Muscle layer of colon (tissue), 2 donors: ENCODE measurements around the gene TC2N.
"Not testable (repeated sequence)": the region's sequence is repeated elsewhere in the genome, so short reads cannot be mapped to it uniquely, and the experiment has no call there.

Experiments used
- H3K27ac ChIP-seq: one replicate; pipeline ENCODE4 v1.7.0; 2013; ENCODE audit warnings: low read depth, mild to moderate bottlenecking, low read length, moderate library complexity
- H3K27me3 ChIP-seq, 2 donors: one replicate each; pipeline ENCODE4 v1.7.0; 2013; ENCODE audit warnings: low read length in 2 of 2, mild to moderate bottlenecking in 2 of 2; ENCODE audit not compliant: insufficient read depth in 2 of 2, control insufficient read depth in 1 of 2
- H3K36me3 ChIP-seq: one replicate; pipeline ENCODE4 v1.7.0; 2013; ENCODE audit warnings: mild to moderate bottlenecking, low read length; ENCODE audit not compliant: insufficient read depth
- H3K4me1 ChIP-seq: one replicate; pipeline ENCODE4 v1.7.0; 2013; ENCODE audit warnings: mild to moderate bottlenecking, low read length; ENCODE audit not compliant: insufficient read depth
- H3K4me3 ChIP-seq, 2 donors: one replicate each; pipeline ENCODE4 v1.7.0; 2013; ENCODE audit warnings: low read length in 2 of 2, low read depth in 1 of 2, mild to moderate bottlenecking in 1 of 2, moderate library complexity in 1 of 2
- H3K9ac ChIP-seq: one replicate; pipeline ENCODE4 v1.7.0; 2013; ENCODE audit warnings: low read length
- H3K9me3 ChIP-seq: one replicate; pipeline ENCODE4 v1.7.0; 2013; ENCODE audit warnings: mild to moderate bottlenecking, low read length
- donor health status: abdominal sarcoma.
- donor health status: Adenocarcinoma of cecum.

TC2N gene

GRCh38 chr14:91748049-91748448 lies 119.3 kb downstream of the TC2N start:
- no peaks in the 10 kb centered on the region for H3K9me3 ChIP-seq
- H3K36me3 ChIP-seq = no peaks in the 10 kb centered on the region
- H3K4me1 ChIP-seq = no peaks in the 10 kb centered on the region
- no peaks in the 10 kb centered on the region for H3K27me3 ChIP-seq
- H3K9ac ChIP-seq = no peak overlapping the region
- H3K27ac ChIP-seq = no peak overlapping the region
- no peak overlapping the region for H3K4me3 ChIP-seq

GRCh38 chr14:91745344-91745743 lies 122.0 kb downstream of the TC2N start:
- no peaks in the 10 kb centered on the region for H3K4me1 ChIP-seq
- H3K27ac ChIP-seq = no peak overlapping the region
- H3K4me3 ChIP-seq = no peak overlapping the region
- no peaks in the 10 kb centered on the region for H3K27me3 ChIP-seq
- H3K9ac ChIP-seq = no peak overlapping the region
- H3K9me3 ChIP-seq = no peaks in the 10 kb centered on the region
- no peaks in the 10 kb centered on the region for H3K36me3 ChIP-seq

- Histone ChIP-seq H3K4me3 (no peak overlapping the region), H3K4me1 (no peaks in the 10 kb centered on the region), H3K9me3 (no peaks in the 10 kb centered on the region), H3K27me3 (no peaks in the 10 kb centered on the region), H3K27ac (no peak overlapping the region), H3K9ac (no peak overlapping the region), H3K36me3 (no peaks in the 10 kb centered on the region)
Observed at GRCh38 chr14:91744068-91744480, 123.3 kb downstream of the TC2N start.

- Histone ChIP-seq H3K4me3 (no peak overlapping the region), H3K9ac (no peak overlapping the region), H3K27me3 (no peaks in the 10 kb centered on the region), H3K4me1 (no peaks in the 10 kb centered on the region), H3K9me3 (no peaks in the 10 kb centered on the region), H3K36me3 (no peaks in the 10 kb centered on the region), H3K27ac (no peak overlapping the region)
Observed at GRCh38 chr14:91743305-91743653, 124.1 kb downstream of the TC2N start.

DNA sequence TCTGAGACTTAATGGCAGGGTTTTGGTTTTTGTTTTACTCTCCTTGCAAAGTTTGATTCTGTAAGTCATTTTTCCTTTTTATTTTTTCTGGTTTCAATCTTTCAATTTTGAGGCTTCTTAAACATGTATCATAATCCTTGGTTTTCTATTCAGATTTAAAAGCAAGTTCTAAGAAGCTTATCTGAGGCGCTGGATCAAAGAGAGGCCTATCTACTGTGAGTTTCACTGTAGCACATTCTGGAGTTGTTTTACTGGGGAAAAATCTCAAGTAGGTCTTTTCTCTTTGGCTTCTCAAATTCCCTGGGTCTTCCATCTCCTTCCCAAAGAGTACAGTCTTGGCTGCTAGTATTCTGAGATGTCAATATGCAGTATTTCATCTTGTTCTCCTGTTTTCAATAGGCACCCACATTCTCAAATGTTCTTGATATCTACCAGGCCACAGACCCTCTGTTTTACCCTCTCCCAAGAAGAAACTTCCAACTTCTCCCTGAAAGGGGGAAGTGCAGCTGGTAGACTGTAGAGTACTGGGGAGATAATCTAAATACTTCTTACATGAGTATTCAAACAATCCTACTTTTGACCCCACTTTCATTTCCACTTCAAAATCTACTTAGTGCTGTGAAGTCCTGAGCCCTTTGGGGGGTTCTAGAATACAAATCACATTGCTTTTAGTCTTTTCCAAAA lies 124.6 kb downstream of the TC2N start:
- Histone ChIP-seq H3K9ac (no peak overlapping the region), H3K27me3 (no peaks in the 10 kb centered on the region), H3K27ac (no peak overlapping the region), H3K36me3 (no peaks in the 10 kb centered on the region), H3K4me1 (no peaks in the 10 kb centered on the region), H3K4me3 (no peak overlapping the region), H3K9me3 (no peaks in the 10 kb centered on the region)

DNA sequence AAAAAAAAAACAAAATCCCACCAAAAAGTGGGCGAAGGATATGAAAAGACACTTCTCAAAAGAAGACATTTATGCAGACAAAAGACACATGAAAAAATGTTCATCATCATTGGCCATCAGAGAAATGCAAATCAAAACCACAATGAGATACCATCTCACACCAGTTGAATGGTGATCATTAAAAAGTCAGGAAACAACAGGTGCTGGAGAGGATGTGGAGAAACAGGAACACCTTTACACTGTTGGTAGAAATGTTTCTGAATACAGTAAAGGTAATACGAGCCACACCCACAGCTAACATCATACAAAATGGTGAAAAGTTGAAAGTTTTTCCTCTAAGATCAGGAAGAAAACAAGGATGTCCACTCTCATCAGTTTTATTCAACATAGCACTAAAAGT lies 127.5 kb downstream of the TC2N start:
- H3K27me3 ChIP-seq, H3K36me3 ChIP-seq, H3K4me1 ChIP-seq, H3K27ac ChIP-seq, H3K9me3 ChIP-seq, H3K9ac ChIP-seq, H3K4me3 ChIP-seq: not testable (repeated sequence)

DNA sequence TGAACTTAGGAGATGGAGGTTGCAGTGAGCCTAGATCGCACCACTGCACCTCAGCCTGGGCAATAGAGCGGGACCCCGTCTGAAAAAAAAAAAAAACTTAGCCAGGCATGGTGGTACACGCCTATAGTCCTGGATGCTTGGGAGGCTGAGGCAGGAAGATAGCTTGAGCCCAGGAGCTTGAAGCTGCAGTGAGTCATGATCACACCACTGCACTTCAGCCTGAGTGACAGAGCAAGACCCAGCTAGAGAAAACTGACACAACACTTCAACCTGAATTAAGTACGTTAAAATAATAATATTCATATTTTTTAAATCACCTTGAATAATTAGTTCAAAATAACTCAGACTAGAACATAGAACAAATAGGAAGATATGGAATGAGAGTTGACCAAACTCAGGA lies 129.7 kb downstream of the TC2N start:
- Histone ChIP-seq H3K27me3 (no peaks in the 10 kb centered on the region), H3K9me3 (no peaks in the 10 kb centered on the region), H3K9ac (no peak overlapping the region), H3K4me3 (no peak overlapping the region), H3K4me1 (no peaks in the 10 kb centered on the region), H3K27ac (no peak overlapping the region), H3K36me3 (no peaks in the 10 kb centered on the region)

DNA sequence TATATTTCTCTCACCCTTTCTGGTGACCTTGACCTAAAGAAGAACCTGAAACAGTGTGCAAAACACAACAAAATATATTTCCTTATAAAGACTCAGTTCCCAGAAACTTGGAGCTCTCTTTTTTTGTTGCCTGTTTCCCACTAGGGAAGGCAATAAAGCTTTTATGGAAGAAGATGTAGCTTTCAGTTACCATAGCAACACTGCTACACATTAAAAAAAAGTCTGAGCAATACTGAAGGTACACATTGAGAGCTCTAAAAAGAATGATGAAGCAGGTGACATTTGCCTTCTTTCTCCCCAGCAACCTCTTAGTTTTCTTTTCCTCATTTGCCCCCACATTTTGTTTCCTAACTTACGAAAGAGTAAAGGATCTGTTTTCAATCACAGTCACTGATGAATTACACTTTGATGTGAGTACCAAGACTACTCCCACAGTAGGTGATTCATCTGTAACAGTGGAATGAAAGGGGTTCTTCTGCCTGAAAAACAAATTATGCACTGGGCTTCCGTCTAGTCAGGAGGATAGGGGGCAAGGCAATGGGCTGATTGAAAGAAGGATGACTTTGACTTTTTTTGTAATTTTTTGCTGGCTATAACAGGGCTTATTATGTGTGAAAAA lies 134.4 kb downstream of the TC2N start:
- Histone ChIP-seq H3K27ac (no peak overlapping the region), H3K36me3 (no peaks in the 10 kb centered on the region), H3K9ac (no peak overlapping the region), H3K4me1 (no peaks in the 10 kb centered on the region), H3K9me3 (no peaks in the 10 kb centered on the region), H3K27me3 (no peaks in the 10 kb centered on the region), H3K4me3 (no peak overlapping the region)

GRCh38 chr14:91732439-91732838 lies 134.9 kb downstream of the TC2N start:
- H3K4me3 ChIP-seq = no peak overlapping the region
- H3K9ac ChIP-seq = no peak overlapping the region
- H3K27ac ChIP-seq = no peak overlapping the region
- no peaks in the 10 kb centered on the region for H3K27me3 ChIP-seq
- no peaks in the 10 kb centered on the region for H3K4me1 ChIP-seq
- no peaks in the 10 kb centered on the region for H3K36me3 ChIP-seq
- no peaks in the 10 kb centered on the region for H3K9me3 ChIP-seq

GRCh38 chr14:91731986-91732385 lies 135.3 kb downstream of the TC2N start, which contains the start of gene CATSPERB:
TSS of gene CATSPERB (minus strand) at chr14:91732086. CDS start at chr14:91729479, 2,607 bp downstream.
- Histone ChIP-seq H3K9me3 (no peaks in the 10 kb centered on the region), H3K36me3 (no peaks in the 10 kb centered on the region), H3K27ac (no peak within 1 kb of the TSS), H3K4me3 (no peak within 1 kb of the TSS), H3K9ac (no peak within 1 kb of the TSS), H3K27me3 (no peaks in the 10 kb centered on the region), H3K4me1 (no peaks in the 10 kb centered on the region)

DNA sequence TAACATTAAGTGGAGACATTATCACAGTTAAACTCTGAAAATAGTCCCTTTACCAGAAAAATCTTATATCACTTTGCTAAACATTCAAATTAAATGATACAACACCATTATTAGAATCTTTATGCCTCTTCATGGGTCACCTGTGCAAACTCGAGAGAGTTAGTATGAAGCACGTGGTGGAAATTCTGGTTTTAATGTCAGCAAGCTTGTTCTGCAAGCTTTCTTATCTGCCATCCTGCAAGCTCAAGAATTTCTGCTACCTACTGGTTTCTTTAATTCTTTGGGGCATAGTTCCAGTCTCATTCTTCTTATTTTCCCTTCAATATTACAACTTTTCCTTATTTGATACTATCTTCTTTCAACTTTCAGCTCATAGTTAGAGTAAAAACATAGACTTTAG lies 136.3 kb downstream of the TC2N start:
- no peaks in the 10 kb centered on the region for H3K36me3 ChIP-seq
- no peak overlapping the region for H3K4me3 ChIP-seq
- H3K27me3 ChIP-seq = no peaks in the 10 kb centered on the region
- no peaks in the 10 kb centered on the region for H3K9me3 ChIP-seq
- no peaks in the 10 kb centered on the region for H3K4me1 ChIP-seq
- no peak overlapping the region for H3K9ac ChIP-seq
- no peak overlapping the region for H3K27ac ChIP-seq

- Histone ChIP-seq H3K4me3 (no peak overlapping the region), H3K4me1 (no peaks in the 10 kb centered on the region), H3K27ac (no peak overlapping the region), H3K36me3 (no peaks in the 10 kb centered on the region), H3K9ac (no peak overlapping the region), H3K27me3 (no peaks in the 10 kb centered on the region), H3K9me3 (no peaks in the 10 kb centered on the region)
Observed at GRCh38 chr14:91729756-91730155, 137.6 kb downstream of the TC2N start.
